Large intestine (tissue), 3 donors: ENCODE data around the gene DOCK2. TPM values are rescaled to one million over a fixed set of nuclear protein-coding genes. Genes with fewer than 3 reads are reported as not detected.

Experiments used
- DNase-seq, 2 donors: peaks; one replicate each; pipeline versions ENCODE4 v3.0.0 to v3.0.0-alpha.2; 2013
- H3K27ac ChIP-seq: one replicate; pipeline ENCODE4 v1.5.1; 2013; ENCODE audit warnings: low read length
- H3K27me3 ChIP-seq: 2 replicates; pipeline ENCODE4 v1.6.1; 2013; ENCODE audit warnings: low read length; ENCODE audit not compliant: control insufficient read depth, insufficient read depth
- H3K36me3 ChIP-seq: 2 replicates; pipeline ENCODE4 v1.6.1; 2013; ENCODE audit warnings: low read length; ENCODE audit not compliant: control insufficient read depth, insufficient read depth
- H3K4me1 ChIP-seq: one replicate; pipeline ENCODE4 v1.6.1; 2013; ENCODE audit warnings: low read length; ENCODE audit not compliant: control insufficient read depth, insufficient read depth
- H3K4me3 ChIP-seq: one replicate; pipeline ENCODE4 v1.5.1; 2013; ENCODE audit warnings: low read length
- H3K9me3 ChIP-seq: one replicate; pipeline ENCODE4 v1.6.1; 2013; ENCODE audit warnings: mild to moderate bottlenecking, low read depth, low read length, moderate library complexity; ENCODE audit not compliant: control insufficient read depth
- WGBS: methylation state at CpG from one replicate; pipeline ENCODE4 v1.1.5; 2013; ENCODE audit warnings: low lambda C conversion rate; ENCODE audit not compliant: insufficient coverage; 5-methylcytosine and 5-hydroxymethylcytosine counted together
- polyA plus RNA-seq: library from polyadenylated mRNA; unstranded; fragments of 120-200 nt; gene quantifications from one replicate; pipeline ENCODE4 v1.2.1, GENCODE V29; 2013

DOCK2 gene
- polyA plus RNA-seq, 1 donor, result 6.2 TPM

GRCh38 chr5:169732841-169733240 is 95.8 kb downstream of the DOCK2 start:
- WGBS, result no CpG with 5 or more reads among the region's 1 CpG
- Histone ChIP-seq H3K4me3 (no peak overlapping the region), H3K4me1 (no peaks in the 10 kb centered on the region), H3K9me3 (peaks cover 2% of the 10 kb centered on the region), H3K27ac (no peak overlapping the region), H3K27me3 (no peaks in the 10 kb centered on the region), H3K36me3 (no peaks in the 10 kb centered on the region)
- DNase-seq, result no peak

GRCh38 chr5:169735913-169736312 is 98.8 kb downstream of the DOCK2 start:
- WGBS, result 100% methylated on average over 1 of the region's 3 CpGs
- H3K4me3 ChIP-seq, result no peak overlapping the region
- H3K36me3 ChIP-seq, result no peaks in the 10 kb centered on the region
- H3K27me3 ChIP-seq, result no peaks in the 10 kb centered on the region
- H3K27ac ChIP-seq, result no peak overlapping the region
- H3K4me1 ChIP-seq, result no peaks in the 10 kb centered on the region
- peaks cover 2% of the 10 kb centered on the region for H3K9me3 ChIP-seq
- DNase-seq, result no peak

GRCh38 chr5:169736653-169737052 is 99.6 kb downstream of the DOCK2 start:
- Histone ChIP-seq H3K4me1 (no peaks in the 10 kb centered on the region), H3K9me3 (peaks cover 2% of the 10 kb centered on the region), H3K4me3 (no peak overlapping the region), H3K27me3 (no peaks in the 10 kb centered on the region), H3K36me3 (no peaks in the 10 kb centered on the region), H3K27ac (no peak overlapping the region)
- DNase-seq, result no peak
- WGBS, result no CpG with 5 or more reads among the region's 2 CpGs

GRCh38 chr5:169740435-169740834 is 103.4 kb downstream of the DOCK2 start:
- Histone ChIP-seq H3K27me3 (no peaks in the 10 kb centered on the region), H3K27ac (no peak overlapping the region), H3K4me3 (no peak overlapping the region), H3K36me3 (no peaks in the 10 kb centered on the region), H3K4me1 (no peaks in the 10 kb centered on the region), H3K9me3 (peaks cover 2% of the 10 kb centered on the region)
- DNase-seq, result no peak
- WGBS, result 80% methylated on average over 1 of the region's 3 CpGs

- H3K9me3 ChIP-seq, result no peaks in the 10 kb centered on the region
- no peak for DNase-seq
- WGBS, result 80% methylated on average over 1 of the region's 7 CpGs
Observed at GRCh38 chr5:169742771-169743296, 105.8 kb downstream of the DOCK2 start.

GRCh38 chr5:169744336-169744735 is 107.3 kb downstream of the DOCK2 start:
- H3K27me3 ChIP-seq, result no peaks in the 10 kb centered on the region
- no peaks in the 10 kb centered on the region for H3K4me1 ChIP-seq
- no CpG with 5 or more reads among the region's 1 CpG for WGBS
- no peaks in the 10 kb centered on the region for H3K9me3 ChIP-seq
- no peak for DNase-seq
- no peak overlapping the region for H3K27ac ChIP-seq
- no peak overlapping the region for H3K4me3 ChIP-seq
- H3K36me3 ChIP-seq, result no peaks in the 10 kb centered on the region

More at GRCh38 chr5:169742771-169743296, 105.8 kb downstream of the DOCK2 start:
- H3K36me3 ChIP-seq, result no peaks in the 10 kb centered on the region
- H3K27ac ChIP-seq, result no peak overlapping the region
- H3K4me1 ChIP-seq, result no peaks in the 10 kb centered on the region
- H3K27me3 ChIP-seq, result no peaks in the 10 kb centered on the region
- H3K4me3 ChIP-seq, result no peak overlapping the region

GRCh38 chr5:169745441-169746146 is 108.5 kb downstream of the DOCK2 start:
- Histone ChIP-seq H3K27me3 (no peaks in the 10 kb centered on the region), H3K36me3 (no peaks in the 10 kb centered on the region), H3K9me3 (no peaks in the 10 kb centered on the region), H3K4me1 (no peaks in the 10 kb centered on the region), H3K27ac (no peak overlapping the region), H3K4me3 (no peak overlapping the region)
- no peak for DNase-seq
- 17% methylated on average over 1 of the region's 6 CpGs for WGBS

GRCh38 chr5:169746147-169746694 is 109.1 kb downstream of the DOCK2 start:
- Histone ChIP-seq H3K27ac (no peak overlapping the region), H3K27me3 (no peaks in the 10 kb centered on the region), H3K4me1 (no peaks in the 10 kb centered on the region), H3K9me3 (no peaks in the 10 kb centered on the region), H3K36me3 (no peaks in the 10 kb centered on the region), H3K4me3 (no peak overlapping the region)
- DNase-seq, result no peak
- no CpG with 5 or more reads among the region's 5 CpGs for WGBS

GRCh38 chr5:169748174-169748573 is 111.1 kb downstream of the DOCK2 start:
- H3K4me3 ChIP-seq, result no peak overlapping the region
- no peaks in the 10 kb centered on the region for H3K27me3 ChIP-seq
- H3K4me1 ChIP-seq, result no peaks in the 10 kb centered on the region
- DNase-seq, result no peak
- H3K9me3 ChIP-seq, result no peaks in the 10 kb centered on the region
- no peak overlapping the region for H3K27ac ChIP-seq
- no peaks in the 10 kb centered on the region for H3K36me3 ChIP-seq
- no CpG with 5 or more reads among the region's 3 CpGs for WGBS

- H3K9me3 ChIP-seq, result no peaks in the 10 kb centered on the region
- no peak overlapping the region for H3K27ac ChIP-seq
- H3K4me1 ChIP-seq, result no peaks in the 10 kb centered on the region
- H3K36me3 ChIP-seq, result no peaks in the 10 kb centered on the region
- no peak overlapping the region for H3K4me3 ChIP-seq
- no peak for DNase-seq
- 100% methylated on average over 1 of the region's 3 CpGs for WGBS
- H3K27me3 ChIP-seq, result no peaks in the 10 kb centered on the region
Observed at GRCh38 chr5:169749295-169749694, 112.2 kb downstream of the DOCK2 start.

- Histone ChIP-seq H3K36me3 (no peaks in the 10 kb centered on the region), H3K4me1 (no peaks in the 10 kb centered on the region), H3K27me3 (no peaks in the 10 kb centered on the region), H3K4me3 (no peak overlapping the region), H3K9me3 (no peaks in the 10 kb centered on the region), H3K27ac (no peak overlapping the region)
- no peak for DNase-seq
- no CpG with 5 or more reads among the region's 4 CpGs for WGBS
Observed at GRCh38 chr5:169751490-169751889, 114.4 kb downstream of the DOCK2 start.
